ENCODE measurements around the gene SLC8A3. TPM values are rescaled to one million over a fixed set of nuclear protein-coding genes. Genes with fewer than 3 reads are reported as not detected.

Gene SLC8A3
- total and polyA plus RNA-seq, 2 of the 13 experiments (the other 11 are each of a cell fraction or from before 2014, with no cell fraction given), result 0.01 to 0.02 TPM

GRCh38 chr14:70057519-70058136 is 131.1 kb downstream of the SLC8A3 start (continued):
- TF ChIP-seq, protein P1, sequence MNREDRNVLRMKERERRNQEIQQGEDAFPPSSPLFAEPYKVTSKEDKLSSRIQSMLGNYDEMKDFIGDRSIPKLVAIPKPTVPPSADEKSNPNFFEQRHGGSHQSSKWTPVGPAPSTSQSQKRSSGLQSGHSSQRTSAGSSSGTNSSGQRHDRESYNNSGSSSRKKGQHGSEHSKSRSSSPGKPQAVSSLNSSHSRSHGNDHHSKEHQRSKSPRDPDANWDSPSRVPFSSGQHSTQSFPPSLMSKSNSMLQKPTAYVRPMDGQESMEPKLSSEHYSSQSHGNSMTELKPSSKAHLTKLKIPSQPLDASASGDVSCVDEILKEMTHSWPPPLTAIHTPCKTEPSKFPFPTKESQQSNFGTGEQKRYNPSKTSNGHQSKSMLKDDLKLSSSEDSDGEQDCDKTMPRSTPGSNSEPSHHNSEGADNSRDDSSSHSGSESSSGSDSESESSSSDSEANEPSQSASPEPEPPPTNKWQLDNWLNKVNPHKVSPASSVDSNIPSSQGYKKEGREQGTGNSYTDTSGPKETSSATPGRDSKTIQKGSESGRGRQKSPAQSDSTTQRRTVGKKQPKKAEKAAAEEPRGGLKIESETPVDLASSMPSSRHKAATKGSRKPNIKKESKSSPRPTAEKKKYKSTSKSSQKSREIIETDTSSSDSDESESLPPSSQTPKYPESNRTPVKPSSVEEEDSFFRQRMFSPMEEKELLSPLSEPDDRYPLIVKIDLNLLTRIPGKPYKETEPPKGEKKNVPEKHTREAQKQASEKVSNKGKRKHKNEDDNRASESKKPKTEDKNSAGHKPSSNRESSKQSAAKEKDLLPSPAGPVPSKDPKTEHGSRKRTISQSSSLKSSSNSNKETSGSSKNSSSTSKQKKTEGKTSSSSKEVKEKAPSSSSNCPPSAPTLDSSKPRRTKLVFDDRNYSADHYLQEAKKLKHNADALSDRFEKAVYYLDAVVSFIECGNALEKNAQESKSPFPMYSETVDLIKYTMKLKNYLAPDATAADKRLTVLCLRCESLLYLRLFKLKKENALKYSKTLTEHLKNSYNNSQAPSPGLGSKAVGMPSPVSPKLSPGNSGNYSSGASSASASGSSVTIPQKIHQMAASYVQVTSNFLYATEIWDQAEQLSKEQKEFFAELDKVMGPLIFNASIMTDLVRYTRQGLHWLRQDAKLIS (CRISPR knock-in tag; IDR thresholded peaks at IDR 0.05), result no peak
- no peak for TF ChIP-seq FOSL2 (CRISPR knock-in tag; IDR thresholded peaks at IDR 0.05)
- TF ChIP-seq ZNF260 (CRISPR knock-in tag; IDR thresholded peaks at IDR 0.05; ENCODE audit: borderline replicate concordance, low read depth), result no peak
- no peak for TF ChIP-seq ZNF543 (CRISPR knock-in tag; IDR thresholded peaks at IDR 0.05)
- TF ChIP-seq MED1 (CRISPR knock-in tag; IDR thresholded peaks at IDR 0.05), result no peak
- no peak for TF ChIP-seq REL (CRISPR knock-in tag; conservative IDR thresholded peaks at IDR 0.05)
- TF ChIP-seq, protein P2, sequence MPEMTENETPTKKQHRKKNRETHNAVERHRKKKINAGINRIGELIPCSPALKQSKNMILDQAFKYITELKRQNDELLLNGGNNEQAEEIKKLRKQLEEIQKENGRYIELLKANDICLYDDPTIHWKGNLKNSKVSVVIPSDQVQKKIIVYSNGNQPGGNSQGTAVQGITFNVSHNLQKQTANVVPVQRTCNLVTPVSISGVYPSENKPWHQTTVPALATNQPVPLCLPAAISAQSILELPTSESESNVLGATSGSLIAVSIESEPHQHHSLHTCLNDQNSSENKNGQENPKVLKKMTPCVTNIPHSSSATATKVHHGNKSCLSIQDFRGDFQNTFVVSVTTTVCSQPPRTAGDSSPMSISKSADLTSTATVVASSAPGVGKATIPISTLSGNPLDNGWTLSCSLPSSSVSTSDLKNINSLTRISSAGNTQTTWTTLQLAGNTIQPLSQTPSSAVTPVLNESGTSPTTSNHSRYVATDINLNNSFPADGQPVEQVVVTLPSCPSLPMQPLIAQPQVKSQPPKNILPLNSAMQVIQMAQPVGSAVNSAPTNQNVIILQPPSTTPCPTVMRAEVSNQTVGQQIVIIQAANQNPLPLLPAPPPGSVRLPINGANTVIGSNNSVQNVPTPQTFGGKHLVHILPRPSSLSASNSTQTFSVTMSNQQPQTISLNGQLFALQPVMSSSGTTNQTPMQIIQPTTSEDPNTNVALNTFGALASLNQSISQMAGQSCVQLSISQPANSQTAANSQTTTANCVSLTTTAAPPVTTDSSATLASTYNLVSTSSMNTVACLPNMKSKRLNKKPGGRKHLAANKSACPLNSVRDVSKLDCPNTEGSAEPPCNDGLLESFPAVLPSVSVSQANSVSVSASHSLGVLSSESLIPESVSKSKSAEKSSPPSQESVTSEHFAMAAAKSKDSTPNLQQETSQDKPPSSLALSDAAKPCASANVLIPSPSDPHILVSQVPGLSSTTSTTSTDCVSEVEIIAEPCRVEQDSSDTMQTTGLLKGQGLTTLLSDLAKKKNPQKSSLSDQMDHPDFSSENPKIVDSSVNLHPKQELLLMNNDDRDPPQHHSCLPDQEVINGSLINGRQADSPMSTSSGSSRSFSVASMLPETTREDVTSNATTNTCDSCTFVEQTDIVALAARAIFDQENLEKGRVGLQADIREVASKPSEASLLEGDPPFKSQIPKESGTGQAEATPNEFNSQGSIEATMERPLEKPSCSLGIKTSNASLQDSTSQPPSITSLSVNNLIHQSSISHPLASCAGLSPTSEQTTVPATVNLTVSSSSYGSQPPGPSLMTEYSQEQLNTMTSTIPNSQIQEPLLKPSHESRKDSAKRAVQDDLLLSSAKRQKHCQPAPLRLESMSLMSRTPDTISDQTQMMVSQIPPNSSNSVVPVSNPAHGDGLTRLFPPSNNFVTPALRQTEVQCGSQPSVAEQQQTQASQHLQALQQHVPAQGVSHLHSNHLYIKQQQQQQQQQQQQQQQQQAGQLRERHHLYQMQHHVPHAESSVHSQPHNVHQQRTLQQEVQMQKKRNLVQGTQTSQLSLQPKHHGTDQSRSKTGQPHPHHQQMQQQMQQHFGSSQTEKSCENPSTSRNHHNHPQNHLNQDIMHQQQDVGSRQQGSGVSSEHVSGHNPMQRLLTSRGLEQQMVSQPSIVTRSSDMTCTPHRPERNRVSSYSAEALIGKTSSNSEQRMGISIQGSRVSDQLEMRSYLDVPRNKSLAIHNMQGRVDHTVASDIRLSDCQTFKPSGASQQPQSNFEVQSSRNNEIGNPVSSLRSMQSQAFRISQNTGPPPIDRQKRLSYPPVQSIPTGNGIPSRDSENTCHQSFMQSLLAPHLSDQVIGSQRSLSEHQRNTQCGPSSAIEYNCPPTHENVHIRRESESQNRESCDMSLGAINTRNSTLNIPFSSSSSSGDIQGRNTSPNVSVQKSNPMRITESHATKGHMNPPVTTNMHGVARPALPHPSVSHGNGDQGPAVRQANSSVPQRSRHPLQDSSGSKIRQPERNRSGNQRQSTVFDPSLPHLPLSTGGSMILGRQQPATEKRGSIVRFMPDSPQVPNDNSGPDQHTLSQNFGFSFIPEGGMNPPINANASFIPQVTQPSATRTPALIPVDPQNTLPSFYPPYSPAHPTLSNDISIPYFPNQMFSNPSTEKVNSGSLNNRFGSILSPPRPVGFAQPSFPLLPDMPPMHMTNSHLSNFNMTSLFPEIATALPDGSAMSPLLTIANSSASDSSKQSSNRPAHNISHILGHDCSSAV (CRISPR knock-in tag; IDR thresholded peaks at IDR 0.05; ENCODE audit: borderline replicate concordance), result no peak
- no peak for TF ChIP-seq ZNF891 (CRISPR knock-in tag; IDR thresholded peaks at IDR 0.05)
- TF ChIP-seq CBX1 (IDR thresholded peaks at IDR 0.05; ENCODE audit: low read depth), result no peak
- no peak for TF ChIP-seq ZBTB3 (CRISPR knock-in tag; IDR thresholded peaks at IDR 0.05; ENCODE audit: borderline replicate concordance, low read depth)
- TF ChIP-seq FLYWCH1 (CRISPR knock-in tag; IDR thresholded peaks at IDR 0.05), result no peak
- no peak for TF ChIP-seq ZNF691 (CRISPR knock-in tag; IDR thresholded peaks at IDR 0.05; ENCODE audit: borderline replicate concordance, low read depth)
- TF ChIP-seq SALL1 (CRISPR knock-in tag; IDR thresholded peaks at IDR 0.05), result peak; percentile 35; the same call in 1 of the 2 replicates
- TF ChIP-seq HNF4A (CRISPR knock-in tag; IDR thresholded peaks at IDR 0.05), result peak; percentile 65
